GM23248 (cell line): ENCODE results near the gene SFR1. TPM values are rescaled to one million over a fixed set of nuclear protein-coding genes. Genes with fewer than 3 reads are reported as not detected.

Experiments
- DNase-seq: peaks from one replicate; pipeline ENCODE4 v3.0.0-alpha.2; 2015
- H2AFZ ChIP-seq: fragments of 200-600 bp; sonication (generic); 2 replicates; pipeline ENCODE4 v1.6.1; 2016; ENCODE audit warnings: antibody characterized with exemption
- H3F3A ChIP-seq: fragments of 200-600 bp; sonication (generic); 2 replicates; pipeline ENCODE4 v1.6.1; 2016; ENCODE audit warnings: mild to moderate bottlenecking, antibody characterized with exemption, mixed run types; ENCODE audit not compliant: insufficient read depth
- H3K27ac ChIP-seq: fragments of 200-600 bp; sonication (generic); 2 replicates; pipeline ENCODE4 v1.5.1; 2016; ENCODE audit warnings: mild to moderate bottlenecking
- H3K27me3 ChIP-seq: fragments of 200-600 bp; sonication (generic); replicated peaks from 2 replicates; pipeline ENCODE4 v1.6.1; 2016; ENCODE audit warnings: mild to moderate bottlenecking; ENCODE audit not compliant: insufficient read depth
- H3K36me3 ChIP-seq: fragments of 200-600 bp; sonication (generic); 2 replicates; pipeline ENCODE4 v1.6.1; 2016; ENCODE audit warnings: low read depth, mild to moderate bottlenecking
- H3K4me1 ChIP-seq: fragments of 200-600 bp; sonication (generic); 2 replicates; pipeline ENCODE4 v1.6.1; 2016; ENCODE audit warnings: mild to moderate bottlenecking; ENCODE audit not compliant: insufficient read depth
- H3K4me2 ChIP-seq: fragments of 200-600 bp; sonication (generic); one replicate; pipeline ENCODE4 v1.6.1; 2016; ENCODE audit warnings: mild to moderate bottlenecking; ENCODE audit not compliant: unreplicated experiment
- H3K4me3 ChIP-seq: fragments of 200-600 bp; sonication (generic); 2 replicates; pipeline ENCODE4 v1.5.1; 2016; ENCODE audit warnings: mild to moderate bottlenecking
- H3K79me2 ChIP-seq: fragments of 200-600 bp; sonication (generic); 2 replicates; pipeline ENCODE4 v1.6.1; 2016; ENCODE audit warnings: mild to moderate bottlenecking; ENCODE audit not compliant: insufficient read depth
- H3K9ac ChIP-seq: fragments of 200-600 bp; sonication (generic); 2 replicates; pipeline ENCODE4 v1.6.1; 2016; ENCODE audit warnings: mild to moderate bottlenecking
- H3K9me2 ChIP-seq: fragments of 200-600 bp; sonication (generic); 2 replicates; pipeline ENCODE4 v1.6.1; 2016; ENCODE audit warnings: mixed run types, mild to moderate bottlenecking, moderate library complexity; ENCODE audit not compliant: insufficient read depth
- H3K9me3 ChIP-seq: fragments of 200-600 bp; sonication (generic); one replicate; pipeline ENCODE4 v1.6.1; 2017; ENCODE audit warnings: low read depth
- H4K20me1 ChIP-seq: fragments of 200-600 bp; sonication (generic); 2 replicates; pipeline ENCODE4 v1.6.0; 2016; ENCODE audit not compliant: insufficient read depth
- EZH2 ChIP-seq: fragments of 200-600 bp; sonication (generic); IDR thresholded peaks from 2 replicates; pipeline ENCODE4 v1.6.1; 2018; ENCODE audit warnings: antibody characterized with exemption, mild to moderate bottlenecking; ENCODE audit not compliant: insufficient read depth, poor library complexity, severe bottlenecking
- EZH2phosphoT487 ChIP-seq: fragments of 200-600 bp; sonication (generic); IDR thresholded peaks from 2 replicates; pipeline ENCODE4 v1.6.1; 2018; ENCODE audit warnings: antibody characterized with exemption, moderate library complexity, mild to moderate bottlenecking, low read depth; ENCODE audit not compliant: insufficient read depth
- WGBS, 2 experiments: methylation state at CpG; one replicate each; pipeline ENCODE4 v1.1.6; 2015 to 2017; ENCODE audit warnings: low lambda C conversion rate in 2 of 2, low coverage in 1 of 2; ENCODE audit errors: missing lambda C conversion rate in 2 of 2; 5-methylcytosine and 5-hydroxymethylcytosine counted together
- in situ Hi-C: fragments of 300-500 bp; cut with MboI; formaldehyde crosslinking; loops from 2 replicates; pipeline ENCODE4 v1.15.0; 2020
- polyA plus RNA-seq: library from polyadenylated mRNA; unstranded; fragments of >200 nt; fragmentation: Nextera tagmentation; extraction: Ambion mirVana; gene quantifications from 2 replicates; pipeline ENCODE4 v1.2.1, GENCODE V29; 2016
- total RNA-seq: library from RNA; depleted of rRNA; stranded (reverse); fragments of >200 nt; shearing (Covaris generic); gene quantifications from 2 replicates; pipeline ENCODE4 v1.2.3, GENCODE V29; 2014

Gene SFR1
- total and polyA plus RNA-seq, 2 experiments from 2014 or later: 4.4 to 9.1 TPM

GRCh38 chr10:104109908-104110662 is 11.9 kb upstream of the SFR1 start:
- peak overlapping the region; percentile 22; the same call in 1 of the 2 replicates for H3K4me3 ChIP-seq
- in situ Hi-C loops: no loop called here
- no peaks in the 10 kb centered on the region for H3K9me2 ChIP-seq
- no peaks in the 10 kb centered on the region for H3K27me3 ChIP-seq
- H3K4me2 ChIP-seq: peak overlapping the region; percentile 53
- WGBS, 2 experiments: 3 to 4% methylated on average over 3 of the region's 3 CpGs
- no peaks in the 10 kb centered on the region for H3K36me3 ChIP-seq
- H3K4me1 ChIP-seq: peaks cover 13% of the 10 kb centered on the region
- DNase-seq: peak; percentile 88
- H3K79me2 ChIP-seq: no peaks in the 10 kb centered on the region
- H3F3A ChIP-seq: peaks cover 19% of the 10 kb centered on the region
- H3K9ac ChIP-seq: no peak overlapping the region
- H2AFZ ChIP-seq: no peak overlapping the region
- no peaks in the 10 kb centered on the region for H4K20me1 ChIP-seq
- TF ChIP-seq EZH2: no peak
- peak; percentile 67; the same call in 1 of the 2 replicates for TF ChIP-seq EZH2phosphoT487
- H3K27ac ChIP-seq: peak overlapping the region; percentile 66
- H3K9me3 ChIP-seq: peaks cover 5% of the 10 kb centered on the region

DNA sequence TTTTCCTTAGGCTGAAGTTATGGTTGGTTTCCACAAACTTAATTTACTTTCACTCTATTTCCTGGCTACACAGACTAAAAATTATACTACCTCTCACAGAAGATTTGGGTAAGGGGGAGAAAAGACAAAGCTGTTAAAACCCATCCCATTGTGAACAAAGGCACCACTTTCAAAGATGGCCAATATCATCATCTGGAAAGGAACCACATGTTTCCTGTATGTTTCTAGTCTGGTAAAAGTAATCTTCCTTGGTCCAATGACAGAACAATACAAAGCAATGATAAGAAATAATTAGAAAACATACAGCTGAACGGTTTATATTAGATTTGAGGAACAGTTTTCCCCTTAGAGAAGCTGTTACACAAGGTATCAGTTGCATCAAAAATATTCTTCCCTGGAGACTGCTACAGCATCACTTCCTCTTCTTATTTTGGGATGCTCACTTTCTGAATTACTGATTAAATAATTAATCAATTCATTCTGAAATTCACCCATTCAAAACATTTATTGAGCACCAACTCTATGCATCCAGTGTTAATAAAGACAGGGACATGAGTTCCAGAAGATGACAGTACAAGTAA is 8.5 kb upstream of the SFR1 start:
- Histone ChIP-seq H3K4me3 (no peak overlapping the region), H3K9me3 (peaks cover 5% of the 10 kb centered on the region), H4K20me1 (no peaks in the 10 kb centered on the region), H3K4me1 (peaks cover 26% of the 10 kb centered on the region), H3K4me2 (no peak overlapping the region), H3K79me2 (no peaks in the 10 kb centered on the region), H3K9me2 (no peaks in the 10 kb centered on the region), H3K27ac (no peak overlapping the region), H3K36me3 (no peaks in the 10 kb centered on the region), H3K9ac (no peak overlapping the region), H2AFZ (no peak overlapping the region), H3F3A (peaks cover 19% of the 10 kb centered on the region), H3K27me3 (no peaks in the 10 kb centered on the region)
- no peak for DNase-seq
- 90 to 98% methylated on average over 1 of the region's 1 CpG for WGBS, 2 experiments
- no peak for TF ChIP-seq EZH2phosphoT487
- TF ChIP-seq EZH2: no peak
- in situ Hi-C loops: no loop called here

GRCh38 chr10:104117839-104118323 is 4.1 kb upstream of the SFR1 start:
- H3K9ac ChIP-seq: no peak overlapping the region
- H3K79me2 ChIP-seq: peaks cover 6% of the 10 kb centered on the region; the same call in 1 of the 2 replicates
- no peak for TF ChIP-seq EZH2phosphoT487
- no peak for TF ChIP-seq EZH2
- no peak overlapping the region for H3K4me3 ChIP-seq
- whole genome bisulfite sequencing, 2 experiments: 92 to 96% methylated on average over 4 of the region's 4 CpGs
- peaks cover 17% of the 10 kb centered on the region for H3F3A ChIP-seq
- no peaks in the 10 kb centered on the region for H4K20me1 ChIP-seq
- no peaks in the 10 kb centered on the region for H3K9me2 ChIP-seq
- H3K27ac ChIP-seq: no peak overlapping the region
- no peaks in the 10 kb centered on the region for H3K9me3 ChIP-seq
- H2AFZ ChIP-seq: no peak overlapping the region
- peak; percentile 88 for DNase-seq
- H3K4me1 ChIP-seq: peaks cover 31% of the 10 kb centered on the region
- in situ Hi-C loops: no loop called here
- H3K36me3 ChIP-seq: no peaks in the 10 kb centered on the region
- no peaks in the 10 kb centered on the region for H3K27me3 ChIP-seq
- H3K4me2 ChIP-seq: no peak overlapping the region

DNA sequence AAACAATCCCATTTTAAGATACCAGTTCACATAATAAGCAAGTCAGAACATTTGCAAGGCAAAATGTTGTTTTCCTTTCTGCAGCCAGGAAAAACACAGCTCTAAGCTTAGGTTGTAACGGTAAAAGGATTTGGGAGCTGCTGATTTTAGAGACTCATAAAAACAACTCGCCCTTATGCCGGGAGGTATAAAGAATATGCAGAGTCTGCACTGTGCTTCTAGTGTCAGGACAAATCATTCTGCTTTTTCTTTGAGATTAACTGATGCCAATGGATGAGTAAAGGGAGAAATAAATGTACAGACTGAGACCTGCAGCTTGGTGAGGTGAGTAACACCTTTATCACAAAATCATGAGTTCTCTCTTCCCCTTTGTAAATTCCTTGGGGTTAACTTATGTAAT is 2.0 kb upstream of the SFR1 start:
- H3K36me3 ChIP-seq: no peaks in the 10 kb centered on the region
- H3K27ac ChIP-seq: peak overlapping the region; percentile 100
- in situ Hi-C loops: no loop called here
- H3K9ac ChIP-seq: peak overlapping the region; percentile 98
- H3K9me3 ChIP-seq: no peaks in the 10 kb centered on the region
- H3K4me3 ChIP-seq: no peak overlapping the region
- WGBS, 2 experiments: 57 to 61% methylated on average over 3 of the region's 3 CpGs
- peak overlapping the region; percentile 89 for H2AFZ ChIP-seq
- H3K79me2 ChIP-seq: peaks cover 10% of the 10 kb centered on the region; the same call in 1 of the 2 replicates
- DNase-seq: peak; percentile 20
- no peak for TF ChIP-seq EZH2phosphoT487
- no peak for TF ChIP-seq EZH2
- no peaks in the 10 kb centered on the region for H3K27me3 ChIP-seq
- peaks cover 17% of the 10 kb centered on the region for H3F3A ChIP-seq
- H3K4me2 ChIP-seq: peak overlapping the region; percentile 86
- no peaks in the 10 kb centered on the region for H3K9me2 ChIP-seq
- H3K4me1 ChIP-seq: peaks cover 40% of the 10 kb centered on the region
- H4K20me1 ChIP-seq: no peaks in the 10 kb centered on the region
